Ectodermal cell (in vitro differentiated cells): ENCODE data around the gene AVPR1B.
"Not testable (repeated sequence)": the region's sequence is repeated elsewhere in the genome, so short reads cannot be mapped to it uniquely, and the experiment has no call there.

ENCODE experiments used
- H3K27ac ChIP-seq: 2 replicates; pipeline ENCODE4 v1.7.0; 2013; ENCODE audit warnings: mild to moderate bottlenecking, low read depth, low read length; ENCODE audit not compliant: insufficient read depth, poor library complexity, severe bottlenecking
- H3K27me3 ChIP-seq: 2 replicates; pipeline ENCODE4 v1.7.0; 2013; ENCODE audit warnings: mild to moderate bottlenecking, low read length; ENCODE audit not compliant: insufficient read depth, control insufficient read depth, poor library complexity, severe bottlenecking
- H3K36me3 ChIP-seq: one replicate; pipeline ENCODE4 v1.7.0; 2013; ENCODE audit warnings: low read length; ENCODE audit not compliant: control insufficient read depth, insufficient read depth
- H3K4me1 ChIP-seq: one replicate; pipeline ENCODE4 v1.7.0; 2013; ENCODE audit warnings: low read length; ENCODE audit not compliant: control insufficient read depth, insufficient read depth
- H3K4me3 ChIP-seq: 2 replicates; pipeline ENCODE4 v1.7.0; 2013; ENCODE audit warnings: low read depth, low read length, control low read depth; ENCODE audit not compliant: insufficient read depth
- H3K9me3 ChIP-seq: 2 replicates; pipeline ENCODE4 v1.7.0; 2013; ENCODE audit warnings: mild to moderate bottlenecking, low read length, moderate library complexity; ENCODE audit not compliant: control insufficient read depth
- WGBS, 2 experiments: methylation state at CpG; one replicate each; pipeline ENCODE4 v1.1.7; 2013; ENCODE audit warnings: missing lambda C conversion rate in 2 of 2; 5-methylcytosine and 5-hydroxymethylcytosine counted together

Gene AVPR1B

DNA sequence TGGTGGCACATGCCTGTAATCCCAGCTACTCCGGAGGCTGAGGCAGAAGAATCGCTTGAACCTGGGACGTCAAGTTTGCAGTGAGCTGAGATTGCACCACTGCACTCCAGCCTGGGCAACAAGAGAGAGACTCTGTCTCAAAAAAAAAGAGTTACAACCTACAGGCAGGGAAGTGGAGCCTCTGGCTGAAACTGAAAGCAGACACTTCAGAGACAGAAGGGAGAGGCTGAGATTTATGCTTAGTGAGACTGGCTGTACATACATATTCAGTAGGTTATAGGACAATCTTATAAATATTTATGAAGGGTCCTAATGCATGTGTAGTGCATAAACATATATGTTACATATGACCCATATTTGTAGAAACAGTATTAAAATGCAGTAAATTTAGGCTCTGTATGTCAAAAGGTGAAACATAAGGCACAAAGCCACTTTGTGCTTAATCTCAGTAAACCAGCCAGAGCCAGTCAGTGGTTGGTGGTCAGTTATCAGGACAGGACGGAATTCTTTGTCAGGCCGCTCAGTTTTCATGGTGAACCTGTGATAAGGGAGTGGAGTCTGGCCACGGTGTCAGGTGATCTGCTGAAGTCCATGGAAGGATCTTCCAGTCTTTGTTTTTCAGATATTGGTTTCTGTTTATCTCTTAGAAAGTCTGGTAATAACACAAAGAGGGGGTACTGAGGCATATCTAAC lies 50.6 kb downstream of the AVPR1B start:
- Histone ChIP-seq H3K36me3 (no peaks in the 10 kb centered on the region), H3K4me1 (no peaks in the 10 kb centered on the region), H3K4me3 (no peak overlapping the region), H3K9me3 (no peaks in the 10 kb centered on the region), H3K27ac (no peak overlapping the region), H3K27me3 (no peaks in the 10 kb centered on the region)
- WGBS, 2 experiments, result 76 to 79% methylated on average over 6 of the region's 6 CpGs

GRCh38 chr1:206065547-206066145 lies 51.5 kb downstream of the AVPR1B start:
- WGBS, 2 experiments, result 94 to 97% methylated on average over 4 of the region's 4 CpGs
- Histone ChIP-seq H3K36me3 (no peaks in the 10 kb centered on the region), H3K27me3 (no peaks in the 10 kb centered on the region), H3K27ac (no peak overlapping the region), H3K9me3 (no peaks in the 10 kb centered on the region), H3K4me1 (no peaks in the 10 kb centered on the region), H3K4me3 (no peak overlapping the region)

- not testable (repeated sequence) for H3K27me3 ChIP-seq, H3K4me3 ChIP-seq, H3K9me3 ChIP-seq, H3K36me3 ChIP-seq, H3K4me1 ChIP-seq, H3K27ac ChIP-seq
- WGBS, 2 experiments, result 97% methylated on average over 17 to 19 of the region's 25 CpGs
Observed at GRCh38 chr1:206064501-206064900, 52.7 kb downstream of the AVPR1B start.

- H3K27ac ChIP-seq, H3K4me3 ChIP-seq, H3K27me3 ChIP-seq, H3K9me3 ChIP-seq, H3K36me3 ChIP-seq, H3K4me1 ChIP-seq: not testable (repeated sequence)
- 97 to 98% methylated on average over 24 to 25 of the region's 35 CpGs for WGBS, 2 experiments
Observed at GRCh38 chr1:206064001-206064400, 53.2 kb downstream of the AVPR1B start.

DNA sequence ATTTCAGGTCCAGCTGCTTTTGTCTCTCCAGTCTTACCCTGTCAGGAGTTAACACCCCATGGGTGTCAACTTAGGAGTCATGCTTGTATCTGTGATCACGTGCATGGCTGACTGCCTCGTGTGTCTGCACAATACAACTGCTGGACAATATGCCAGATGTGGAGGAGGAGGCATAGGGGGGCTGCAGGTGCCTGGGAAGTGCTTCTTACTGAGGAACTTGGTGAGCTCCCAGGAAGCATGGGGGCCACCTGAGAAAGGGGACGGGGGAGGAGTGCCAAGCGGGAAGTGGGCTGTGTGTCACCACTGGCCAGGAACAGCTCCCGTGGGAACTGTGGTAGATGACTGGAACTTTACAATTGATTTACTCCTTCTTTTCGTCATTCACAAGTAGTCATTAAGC lies 54.7 kb downstream of the AVPR1B start:
- 91 to 93% methylated on average over 6 of the region's 6 CpGs for WGBS, 2 experiments
- Histone ChIP-seq H3K4me3 (no peak overlapping the region), H3K4me1 (no peaks in the 10 kb centered on the region), H3K9me3 (no peaks in the 10 kb centered on the region), H3K36me3 (no peaks in the 10 kb centered on the region), H3K27ac (no peak overlapping the region), H3K27me3 (no peaks in the 10 kb centered on the region)

- WGBS, 2 experiments, result 96 to 98% methylated on average over 3 of the region's 3 CpGs
- Histone ChIP-seq H3K4me3 (no peak overlapping the region), H3K9me3 (no peaks in the 10 kb centered on the region), H3K27ac (no peak overlapping the region), H3K4me1 (no peaks in the 10 kb centered on the region), H3K36me3 (no peaks in the 10 kb centered on the region), H3K27me3 (no peaks in the 10 kb centered on the region)
Observed at GRCh38 chr1:206060844-206061243, 56.3 kb downstream of the AVPR1B start.
